IPS-11a (cell line): Measurements from ENCODE around the gene GALK1.
A peak's percentile ranks its signal among the peaks of the same experiment; 100 is the strongest.
"Not testable (repeated sequence)": the region's sequence is repeated elsewhere in the genome, so short reads cannot be mapped to it uniquely, and the experiment has no call there.

Experiments
- H3K4me3 ChIP-seq: one replicate; pipeline ENCODE4 v1.5.1; 2013; ENCODE audit warnings: low read depth, low read length, control low read depth

Gene GALK1

GRCh38 chr17:75764711-75765421 lies at the start of gene GALK1:
Gene GALK1 (minus strand): TSS chr17:75765192. CDS start chr17:75765136, 56 bp downstream.
- H3K4me3 ChIP-seq: peak within 1 kb of the TSS; percentile 50

- no peak overlapping the region for H3K4me3 ChIP-seq
Measured at GRCh38 chr17:75814021-75814395, 49.0 kb upstream of the GALK1 start.

- H3K4me3 ChIP-seq: no peak overlapping the region
Measured at GRCh38 chr17:75813081-75814020, 48.4 kb upstream of the GALK1 start.

GRCh38 chr17:75812096-75813013 lies 47.4 kb upstream of the GALK1 start:
- no peak overlapping the region for H3K4me3 ChIP-seq

- H3K4me3 ChIP-seq: no peak overlapping the region
Measured at GRCh38 chr17:75811174-75811573, 46.2 kb upstream of the GALK1 start.

GRCh38 chr17:75810756-75811155 lies 45.8 kb upstream of the GALK1 start:
- H3K4me3 ChIP-seq: not testable (repeated sequence)

- no peak overlapping the region for H3K4me3 ChIP-seq
Measured at GRCh38 chr17:75810216-75810615, 45.2 kb upstream of the GALK1 start.

- no peak overlapping the region for H3K4me3 ChIP-seq
Measured at GRCh38 chr17:75809631-75810111, 44.7 kb upstream of the GALK1 start.

- no peak overlapping the region for H3K4me3 ChIP-seq
Measured at GRCh38 chr17:75808905-75809621, 44.1 kb upstream of the GALK1 start.

GRCh38 chr17:75808549-75808904 lies 43.5 kb upstream of the GALK1 start:
- H3K4me3 ChIP-seq: no peak overlapping the region

GRCh38 chr17:75807861-75808260 lies 42.9 kb upstream of the GALK1 start:
- H3K4me3 ChIP-seq: no peak overlapping the region

- no peak overlapping the region for H3K4me3 ChIP-seq
Measured at GRCh38 chr17:75806822-75807500, 42.0 kb upstream of the GALK1 start.

- no peak overlapping the region for H3K4me3 ChIP-seq
Measured at GRCh38 chr17:75803883-75804282, 38.9 kb upstream of the GALK1 start.

- H3K4me3 ChIP-seq: no peak overlapping the region
Measured at GRCh38 chr17:75799402-75799801, 34.4 kb upstream of the GALK1 start.

- H3K4me3 ChIP-seq: no peak overlapping the region
Measured at GRCh38 chr17:75795820-75796607, 31.0 kb upstream of the GALK1 start.

GRCh38 chr17:75793460-75793859 lies 28.5 kb upstream of the GALK1 start:
- H3K4me3 ChIP-seq: no peak overlapping the region

- H3K4me3 ChIP-seq: no peak overlapping the region
Measured at GRCh38 chr17:75791254-75791653, 26.3 kb upstream of the GALK1 start.

GRCh38 chr17:75785016-75785890 lies 20.3 kb upstream of the GALK1 start:
- H3K4me3 ChIP-seq: peak overlapping the region; percentile 88
